ENCODE data around the gene ERC2. TPM values are rescaled to one million over a fixed set of nuclear protein-coding genes. Genes with fewer than 3 reads are reported as not detected.

Gene ERC2
- total RNA-seq, 2 donors from 2014 or later, result 0.21 to 0.30 TPM

GRCh38 chr3:55544219-55544618 lies 924.0 kb downstream of the ERC2 start:
- DNase-seq, result no peak
- no peaks in the 10 kb centered on the region for H3K9me3 ChIP-seq
- no peak overlapping the region for H3K9ac ChIP-seq (ENCODE audit: low read depth in 2 of 2, low read length in 2 of 2)
- H3K4me3 ChIP-seq, result no peak overlapping the region
- no peaks in the 10 kb centered on the region for H3K4me1 ChIP-seq
- H3K27me3 ChIP-seq, result no peaks in the 10 kb centered on the region
- intact Hi-C loops (cut with DNase I), result no loop called here
- no peak overlapping the region for H3K27ac ChIP-seq
- TF ChIP-seq CTCF (IDR thresholded peaks at IDR 0.05), result no peak
- no peaks in the 10 kb centered on the region for H3K36me3 ChIP-seq

- intact Hi-C loops (cut with DNase I), result no loop called here
- no peak overlapping the region for H3K4me3 ChIP-seq
- no peaks in the 10 kb centered on the region for H3K36me3 ChIP-seq
- no peak overlapping the region for H3K27ac ChIP-seq
- H3K27me3 ChIP-seq, result no peaks in the 10 kb centered on the region
- H3K4me1 ChIP-seq, result no peaks in the 10 kb centered on the region
- TF ChIP-seq CTCF (IDR thresholded peaks at IDR 0.05), result no peak
- no peaks in the 10 kb centered on the region for H3K9me3 ChIP-seq
- no peak overlapping the region for H3K9ac ChIP-seq (ENCODE audit: low read depth in 2 of 2, low read length in 2 of 2)
- no peak for DNase-seq
These were observed 925.1 kb downstream of the ERC2 start for GRCh38 chr3:55543181-55543614.

GRCh38 chr3:55541456-55541855 lies 926.8 kb downstream of the ERC2 start:
- Histone ChIP-seq H3K27ac (no peak overlapping the region), H3K4me3 (no peak overlapping the region), H3K27me3 (no peaks in the 10 kb centered on the region), H3K9me3 (no peaks in the 10 kb centered on the region), H3K36me3 (no peaks in the 10 kb centered on the region), H3K4me1 (no peaks in the 10 kb centered on the region), H3K9ac (ENCODE audit: low read depth in 2 of 2, low read length in 2 of 2) (no peak overlapping the region)
- intact Hi-C loops (cut with DNase I), result no loop called here
- DNase-seq, result no peak
- no peak for TF ChIP-seq CTCF (IDR thresholded peaks at IDR 0.05)

- TF ChIP-seq CTCF (IDR thresholded peaks at IDR 0.05), result no peak
- Histone ChIP-seq H3K27me3 (no peaks in the 10 kb centered on the region), H3K4me1 (no peaks in the 10 kb centered on the region), H3K27ac (no peak overlapping the region), H3K4me3 (no peak overlapping the region), H3K9ac (ENCODE audit: low read depth in 2 of 2, low read length in 2 of 2) (no peak overlapping the region), H3K9me3 (no peaks in the 10 kb centered on the region), H3K36me3 (no peaks in the 10 kb centered on the region)
- intact Hi-C loops (cut with DNase I), result no loop called here
- DNase-seq, result no peak
These were observed 927.3 kb downstream of the ERC2 start for GRCh38 chr3:55541016-55541415.

- H3K9me3 ChIP-seq, result no peaks in the 10 kb centered on the region
- no peak overlapping the region for H3K4me3 ChIP-seq
- H3K27ac ChIP-seq, result no peak overlapping the region
- intact Hi-C loops (cut with DNase I), result no loop called here
- no peak overlapping the region for H3K9ac ChIP-seq (ENCODE audit: low read depth in 2 of 2, low read length in 2 of 2)
- no peak for DNase-seq
- H3K27me3 ChIP-seq, result no peaks in the 10 kb centered on the region
- no peak for TF ChIP-seq CTCF (IDR thresholded peaks at IDR 0.05)
- H3K36me3 ChIP-seq, result no peaks in the 10 kb centered on the region
- H3K4me1 ChIP-seq, result no peaks in the 10 kb centered on the region
These were observed 927.7 kb downstream of the ERC2 start for GRCh38 chr3:55540579-55540978.

GRCh38 chr3:55538158-55538557 lies 930.1 kb downstream of the ERC2 start:
- intact Hi-C loops (cut with DNase I), result no loop called here
- TF ChIP-seq CTCF (IDR thresholded peaks at IDR 0.05), result no peak
- H3K9me3 ChIP-seq, result no peaks in the 10 kb centered on the region
- H3K36me3 ChIP-seq, result no peaks in the 10 kb centered on the region
- DNase-seq, result no peak
- H3K27me3 ChIP-seq, result no peaks in the 10 kb centered on the region
- no peaks in the 10 kb centered on the region for H3K4me1 ChIP-seq
- no peak overlapping the region for H3K4me3 ChIP-seq
- no peak overlapping the region for H3K27ac ChIP-seq
- no peak overlapping the region for H3K9ac ChIP-seq (ENCODE audit: low read depth in 2 of 2, low read length in 2 of 2)
